Fibroblast of the conjunctiva (primary cell): ENCODE data around the gene CCDC137.
A peak's percentile ranks its signal among the peaks of the same experiment; 100 is the strongest.

Source experiments
- DNase-seq: peaks from one replicate; pipeline ENCODE4 v3.0.0-alpha.2; 2010; ENCODE audit warnings: low read depth

Gene CCDC137

GRCh38 chr17:81682565-81683207 is 16.1 kb downstream of the CCDC137 start:
- no peak for DNase-seq

DNA sequence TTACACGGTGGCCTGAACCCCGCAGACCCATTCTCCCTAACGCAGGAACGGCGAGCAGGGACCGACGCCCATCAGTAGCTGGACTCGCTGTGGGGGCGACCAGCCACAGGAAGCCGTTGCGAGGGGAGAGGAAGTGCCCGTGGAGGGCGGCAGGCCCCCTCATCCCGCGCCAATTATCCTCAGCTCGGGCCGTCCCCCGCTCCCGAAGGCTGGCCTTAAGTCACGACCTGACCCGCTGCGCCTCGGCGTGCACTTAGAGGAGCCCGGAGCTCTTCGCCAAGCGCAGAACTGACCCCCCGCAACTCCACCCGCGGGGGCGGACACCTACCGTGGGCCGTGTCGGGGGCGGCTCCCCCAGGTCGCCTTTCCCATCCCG is 16.7 kb downstream of the CCDC137 start:
- DNase-seq: no peak

DNA sequence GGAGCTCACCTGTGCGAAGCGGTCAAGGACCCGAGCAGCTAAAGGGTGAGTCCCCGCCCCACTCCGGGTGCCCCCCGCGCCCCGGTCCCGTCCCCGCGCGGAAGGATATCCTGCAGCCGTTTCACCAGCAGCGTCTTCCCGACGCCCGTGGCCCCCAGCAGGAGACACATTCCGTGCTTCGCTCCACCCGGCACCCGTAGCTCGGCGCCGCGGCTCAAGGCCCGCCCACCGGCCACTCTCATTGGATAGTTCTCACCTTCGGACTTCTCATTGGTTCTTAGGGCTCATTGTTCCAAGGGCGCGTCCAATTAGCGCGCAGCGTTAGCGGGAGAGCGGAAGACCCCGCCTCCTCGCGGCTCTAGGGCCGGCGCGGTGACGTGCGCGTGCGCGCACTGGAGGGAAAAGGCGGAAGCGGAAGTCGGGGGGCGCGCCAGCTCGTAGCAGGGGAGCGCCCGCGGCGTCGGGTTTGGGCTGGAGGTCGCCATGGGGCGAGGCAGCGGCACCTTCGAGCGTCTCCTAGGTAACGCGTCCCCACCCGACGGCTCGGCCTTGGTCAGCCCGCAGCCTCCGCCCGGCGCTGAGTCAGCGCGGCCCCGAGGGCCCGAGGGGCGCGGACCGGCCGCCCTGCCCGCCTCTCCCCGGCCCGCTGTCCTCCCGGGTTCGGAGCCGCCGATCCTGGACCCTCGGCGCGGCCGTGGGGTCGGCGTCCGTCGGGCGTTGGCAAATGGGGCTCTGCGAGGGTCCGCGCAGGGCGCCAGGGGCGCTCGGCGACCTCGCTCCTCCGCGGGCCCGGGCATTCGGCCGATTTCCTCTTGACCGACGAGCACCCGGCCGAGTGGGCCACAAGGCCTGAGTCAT is 17.3 kb downstream of the CCDC137 start, which contains the start of the genes ARL16 and HGS:
Gene ARL16, minus strand, starts transcription at position 214 of the 858 bp plus-strand sequence. Its CDS starts 44 bp downstream, at position 170.
Gene HGS, plus strand, starts transcription at position 428 of the 858 bp plus-strand sequence. Its CDS starts 56 bp downstream, at position 484.
- peak; percentile 97 for DNase-seq

DNA sequence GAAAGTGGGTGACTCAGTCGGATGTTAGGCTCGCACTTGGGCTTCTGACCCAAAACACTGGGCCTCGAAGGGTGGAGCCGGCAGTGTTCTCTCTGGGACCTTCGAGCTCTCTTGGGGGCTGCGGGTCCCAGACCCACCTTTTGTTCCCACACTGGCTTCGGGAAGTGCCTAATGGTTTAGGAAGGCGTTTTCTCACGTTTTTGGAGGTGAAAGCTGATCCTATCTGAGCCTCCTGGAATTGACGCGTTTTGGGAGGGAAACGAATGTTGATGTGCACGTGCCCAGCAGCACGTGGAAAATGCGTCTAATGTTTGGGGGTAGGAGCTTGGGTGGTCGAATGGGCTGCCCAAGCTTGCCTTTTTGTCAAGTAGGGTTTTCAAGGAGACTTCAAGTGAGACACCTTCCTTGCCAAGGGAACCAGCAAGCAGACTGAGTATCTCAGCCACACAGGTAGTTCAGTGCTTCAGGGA is 17.9 kb downstream of the CCDC137 start:
- DNase-seq: peak; percentile 56

DNA sequence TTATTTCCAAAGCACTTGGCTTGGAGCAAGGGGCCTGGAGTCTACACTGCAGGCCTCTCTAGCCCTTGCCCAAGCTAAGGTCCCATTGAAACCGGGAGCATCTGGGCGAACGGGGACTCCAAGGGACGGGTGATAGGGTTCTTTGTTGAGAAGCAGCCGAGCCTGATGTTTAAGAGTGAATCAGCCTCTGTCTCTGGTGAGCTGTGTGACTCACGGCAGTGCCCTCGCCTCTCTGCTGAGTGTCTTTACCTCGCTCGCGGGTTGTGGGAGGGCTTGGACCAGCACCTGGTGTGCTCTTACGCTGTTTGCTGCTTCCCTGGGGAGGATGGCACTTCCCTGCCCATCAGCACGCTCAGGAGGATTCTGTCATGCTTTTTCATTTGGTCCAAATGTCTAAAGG is 18.6 kb downstream of the CCDC137 start:
- no peak for DNase-seq

- no peak for DNase-seq
Observed at GRCh38 chr17:81686614-81687013, 20.1 kb downstream of the CCDC137 start.

- no peak for DNase-seq
Observed at GRCh38 chr17:81687770-81688541, 21.4 kb downstream of the CCDC137 start.

DNA sequence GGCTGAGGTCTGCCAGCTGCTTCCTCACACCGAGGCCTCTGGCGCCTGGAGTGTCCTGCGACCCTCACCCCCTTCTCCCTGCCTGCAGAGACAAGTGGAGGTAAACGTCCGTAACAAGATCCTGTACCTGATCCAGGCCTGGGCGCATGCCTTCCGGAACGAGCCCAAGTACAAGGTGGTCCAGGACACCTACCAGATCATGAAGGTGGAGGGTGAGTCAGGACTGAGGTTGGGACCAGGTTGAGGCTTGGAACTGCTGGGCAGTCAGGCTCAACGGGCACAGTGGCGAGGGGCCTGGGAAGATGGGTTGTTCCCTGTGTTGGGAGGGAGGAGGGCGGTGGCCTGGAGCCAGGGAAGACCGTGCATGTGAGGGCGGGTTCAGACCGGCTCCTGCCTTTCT is 22.1 kb downstream of the CCDC137 start:
- DNase-seq: no peak

DNA sequence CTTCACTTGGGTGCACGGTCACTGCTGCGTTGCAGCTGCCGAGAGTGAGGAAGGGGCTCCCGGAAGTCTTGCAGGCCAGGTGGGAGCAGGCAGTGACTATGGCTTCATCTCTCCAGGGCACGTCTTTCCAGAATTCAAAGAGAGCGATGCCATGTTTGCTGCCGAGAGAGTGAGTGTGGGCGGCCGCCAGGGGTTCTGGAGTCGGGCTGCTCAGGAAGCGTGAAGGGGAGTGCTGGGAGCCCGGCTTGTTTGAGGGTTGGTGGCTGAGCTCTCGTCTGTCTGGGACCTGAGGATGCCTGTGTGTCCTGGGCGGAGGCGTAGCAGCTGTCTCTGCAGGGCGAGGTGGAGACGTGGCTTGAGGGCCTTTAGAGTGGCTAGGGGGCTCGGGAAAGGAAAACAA is 23.5 kb downstream of the CCDC137 start:
- no peak for DNase-seq

DNA sequence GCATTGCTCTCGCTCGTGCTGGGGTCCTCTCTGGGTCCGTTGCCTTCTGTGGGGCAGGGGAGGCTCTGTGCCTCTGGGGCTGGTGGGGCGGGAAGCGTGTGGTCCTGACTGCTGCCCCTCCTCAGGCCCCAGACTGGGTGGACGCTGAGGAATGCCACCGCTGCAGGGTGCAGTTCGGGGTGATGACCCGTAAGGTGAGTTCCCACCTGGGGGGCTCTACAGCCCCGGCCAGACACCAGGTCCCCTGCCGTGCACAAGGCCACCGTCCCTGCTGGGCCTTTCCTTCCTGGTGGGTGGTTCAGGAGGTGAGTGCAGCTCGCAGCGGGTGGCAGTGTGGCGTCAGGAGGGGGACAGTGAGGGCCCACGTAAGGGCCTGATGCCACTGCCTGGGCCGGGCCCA is 24.0 kb downstream of the CCDC137 start:
- no peak for DNase-seq

DNA sequence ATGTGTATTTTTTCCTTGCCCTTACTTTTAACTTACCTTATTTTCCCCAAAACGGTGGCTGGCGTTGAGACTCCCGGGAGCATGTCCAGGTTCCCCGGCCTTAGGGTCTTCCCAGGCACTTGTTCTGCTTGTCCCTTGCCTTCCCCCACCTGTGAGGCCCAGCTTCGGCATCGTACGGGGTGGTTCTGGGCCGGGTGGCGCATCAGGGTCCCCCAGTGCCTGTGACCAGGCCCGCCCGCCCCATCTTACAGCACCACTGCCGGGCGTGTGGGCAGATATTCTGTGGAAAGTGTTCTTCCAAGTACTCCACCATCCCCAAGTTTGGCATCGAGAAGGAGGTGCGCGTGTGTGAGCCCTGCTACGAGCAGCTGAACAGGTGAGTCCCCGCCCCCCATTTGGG is 24.7 kb downstream of the CCDC137 start:
- DNase-seq: no peak

DNA sequence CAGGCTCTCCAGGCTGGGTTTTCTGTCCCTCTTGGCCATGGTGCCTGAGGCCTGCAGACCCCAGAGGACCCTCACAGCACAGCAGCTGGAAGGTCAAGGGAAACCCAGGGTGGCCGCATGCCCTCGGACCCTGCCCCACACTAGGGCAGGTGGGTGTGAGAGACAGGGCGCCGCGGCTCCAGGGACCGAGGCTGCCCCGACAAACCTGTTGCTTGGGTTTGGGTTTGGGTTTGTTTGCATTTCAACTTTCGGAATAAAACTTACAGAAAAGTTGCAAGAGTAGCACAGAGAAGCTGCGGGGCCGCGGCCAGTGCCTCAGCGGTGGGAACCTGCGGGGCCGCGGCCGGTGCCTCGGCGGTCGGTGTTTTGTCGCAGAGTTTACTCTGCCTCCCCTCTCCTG is 25.1 kb downstream of the CCDC137 start:
- DNase-seq: no peak

DNA sequence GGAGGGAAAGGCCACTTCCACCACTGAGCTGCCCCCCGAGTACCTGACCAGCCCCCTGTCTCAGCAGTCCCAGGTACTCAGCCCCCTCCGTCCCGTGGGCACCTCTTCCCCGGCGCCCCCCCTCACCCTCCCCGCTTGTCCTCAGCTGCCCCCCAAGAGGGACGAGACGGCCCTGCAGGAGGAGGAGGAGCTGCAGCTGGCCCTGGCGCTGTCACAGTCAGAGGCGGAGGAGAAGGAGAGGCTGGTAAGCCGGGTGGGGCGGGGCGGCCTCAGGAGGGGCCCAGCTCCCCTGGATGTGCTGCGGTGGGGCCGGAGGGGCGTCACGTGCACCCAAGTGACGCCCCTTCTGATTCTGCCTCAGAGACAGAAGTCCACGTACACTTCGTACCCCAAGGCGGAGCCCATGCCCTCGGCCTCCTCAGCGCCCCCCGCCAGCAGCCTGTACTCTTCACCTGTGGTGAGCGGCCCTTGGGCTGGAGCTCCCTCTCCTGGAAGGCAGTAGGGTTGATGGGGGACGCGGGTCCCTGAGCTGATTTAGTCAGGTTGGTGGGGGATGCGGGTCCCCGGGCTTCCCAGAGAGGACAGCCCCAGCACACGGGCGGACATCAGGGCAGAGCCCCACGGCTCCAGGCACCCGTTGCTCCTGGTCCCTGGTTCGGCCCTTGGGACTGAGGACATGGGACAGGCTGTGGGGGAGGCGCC is 27.1 kb downstream of the CCDC137 start:
- DNase-seq: no peak

DNA sequence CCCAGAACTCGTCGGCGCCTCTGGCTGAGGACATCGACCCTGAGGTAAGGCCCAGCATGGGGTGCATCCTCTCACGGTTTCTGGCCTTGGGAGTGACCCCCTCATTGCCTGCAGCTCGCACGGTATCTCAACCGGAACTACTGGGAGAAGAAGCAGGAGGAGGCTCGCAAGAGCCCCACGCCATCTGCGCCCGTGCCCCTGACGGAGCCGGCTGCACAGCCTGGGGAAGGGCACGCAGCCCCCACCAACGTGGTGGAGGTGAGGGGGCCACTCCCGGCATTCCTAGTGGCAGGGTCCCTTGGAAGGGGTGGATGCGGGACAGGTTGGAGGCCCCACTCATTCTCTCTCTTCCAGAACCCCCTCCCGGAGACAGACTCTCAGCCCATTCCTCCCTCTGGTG is 28.3 kb downstream of the CCDC137 start:
- DNase-seq: no peak

GRCh38 chr17:81695211-81695610 is 28.7 kb downstream of the CCDC137 start:
- no peak for DNase-seq

DNA sequence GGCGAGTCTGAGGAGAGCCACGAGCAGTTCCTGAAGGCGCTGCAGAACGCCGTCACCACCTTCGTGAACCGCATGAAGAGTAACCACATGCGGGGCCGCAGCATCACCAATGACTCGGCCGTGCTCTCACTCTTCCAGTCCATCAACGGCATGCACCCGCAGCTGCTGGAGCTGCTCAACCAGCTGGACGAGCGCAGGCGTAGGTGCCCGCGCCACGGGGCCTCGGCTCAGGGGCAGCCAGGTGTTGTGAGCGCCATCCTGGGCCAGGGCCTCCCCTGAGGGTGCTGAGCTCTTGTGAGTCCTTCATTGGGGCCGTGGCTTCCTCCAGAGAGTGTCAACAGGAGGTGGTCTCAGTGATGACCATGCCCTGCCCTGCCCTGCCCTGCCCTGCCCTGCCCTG is 29.3 kb downstream of the CCDC137 start:
- DNase-seq: no peak

DNA sequence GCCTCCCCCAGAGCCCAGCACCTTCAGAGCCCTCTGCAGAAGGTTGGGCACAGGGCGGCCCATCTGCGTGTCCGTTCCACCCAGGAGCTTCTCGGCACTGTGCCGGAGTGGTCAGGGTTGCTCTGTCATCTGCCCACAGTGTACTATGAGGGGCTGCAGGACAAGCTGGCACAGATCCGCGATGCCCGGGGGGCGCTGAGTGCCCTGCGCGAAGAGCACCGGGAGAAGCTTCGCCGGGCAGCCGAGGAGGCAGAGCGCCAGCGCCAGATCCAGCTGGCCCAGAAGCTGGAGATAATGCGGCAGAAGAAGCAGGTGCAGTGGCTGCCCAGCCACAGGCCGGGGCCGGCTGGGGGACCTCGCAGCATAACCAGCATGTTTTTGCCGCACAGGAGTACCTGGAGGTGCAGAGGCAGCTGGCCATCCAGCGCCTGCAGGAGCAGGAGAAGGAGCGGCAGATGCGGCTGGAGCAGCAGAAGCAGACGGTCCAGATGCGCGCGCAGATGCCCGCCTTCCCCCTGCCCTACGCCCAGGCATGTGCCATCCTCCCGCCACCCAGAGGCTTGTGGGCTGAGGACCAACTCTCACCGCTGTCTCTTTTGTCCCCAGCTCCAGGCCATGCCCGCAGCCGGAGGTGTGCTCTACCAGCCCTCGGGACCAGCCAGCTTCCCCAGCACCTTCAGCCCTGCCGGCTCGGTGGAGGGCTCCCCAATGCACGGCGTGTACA is 29.8 kb downstream of the CCDC137 start:
- no peak for DNase-seq

DNA sequence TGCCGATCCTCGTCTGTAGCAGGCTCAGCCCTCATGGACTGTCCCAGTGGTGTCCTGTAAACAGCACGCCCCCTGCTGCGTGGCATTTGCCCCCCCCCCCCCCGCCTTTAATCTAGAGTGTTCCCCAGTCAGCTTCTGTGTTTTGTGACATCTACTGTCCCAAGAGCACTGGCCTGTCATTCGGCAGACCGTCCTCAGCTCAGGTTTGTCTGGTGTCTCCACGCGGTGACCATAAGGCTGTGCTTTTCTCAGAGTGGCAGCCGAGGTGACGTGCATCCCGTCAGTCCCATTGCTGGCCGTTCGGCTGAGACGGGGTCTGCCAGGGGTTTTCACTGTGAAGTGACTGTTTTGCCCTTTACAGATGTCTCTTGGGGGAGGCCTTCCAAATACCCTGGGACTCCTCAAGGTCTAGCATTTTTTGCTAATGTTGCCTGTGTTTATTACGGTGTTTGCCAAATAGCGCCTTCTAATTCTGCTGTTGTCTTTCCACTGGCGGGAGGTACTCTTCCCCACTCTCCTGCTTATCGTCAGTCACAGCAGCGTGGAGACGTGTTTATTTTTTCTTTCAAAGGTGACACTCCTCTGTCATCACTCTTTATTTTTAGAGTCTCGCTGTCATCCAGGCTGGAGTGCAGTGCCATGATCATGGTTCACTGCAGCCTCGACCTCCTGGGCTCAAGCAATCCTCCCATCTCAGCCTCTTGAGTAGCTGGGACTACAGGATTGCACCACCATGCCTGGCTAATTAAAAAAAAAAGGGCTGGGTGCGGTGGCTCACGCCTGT is 30.9 kb downstream of the CCDC137 start:
- DNase-seq: no peak

DNA sequence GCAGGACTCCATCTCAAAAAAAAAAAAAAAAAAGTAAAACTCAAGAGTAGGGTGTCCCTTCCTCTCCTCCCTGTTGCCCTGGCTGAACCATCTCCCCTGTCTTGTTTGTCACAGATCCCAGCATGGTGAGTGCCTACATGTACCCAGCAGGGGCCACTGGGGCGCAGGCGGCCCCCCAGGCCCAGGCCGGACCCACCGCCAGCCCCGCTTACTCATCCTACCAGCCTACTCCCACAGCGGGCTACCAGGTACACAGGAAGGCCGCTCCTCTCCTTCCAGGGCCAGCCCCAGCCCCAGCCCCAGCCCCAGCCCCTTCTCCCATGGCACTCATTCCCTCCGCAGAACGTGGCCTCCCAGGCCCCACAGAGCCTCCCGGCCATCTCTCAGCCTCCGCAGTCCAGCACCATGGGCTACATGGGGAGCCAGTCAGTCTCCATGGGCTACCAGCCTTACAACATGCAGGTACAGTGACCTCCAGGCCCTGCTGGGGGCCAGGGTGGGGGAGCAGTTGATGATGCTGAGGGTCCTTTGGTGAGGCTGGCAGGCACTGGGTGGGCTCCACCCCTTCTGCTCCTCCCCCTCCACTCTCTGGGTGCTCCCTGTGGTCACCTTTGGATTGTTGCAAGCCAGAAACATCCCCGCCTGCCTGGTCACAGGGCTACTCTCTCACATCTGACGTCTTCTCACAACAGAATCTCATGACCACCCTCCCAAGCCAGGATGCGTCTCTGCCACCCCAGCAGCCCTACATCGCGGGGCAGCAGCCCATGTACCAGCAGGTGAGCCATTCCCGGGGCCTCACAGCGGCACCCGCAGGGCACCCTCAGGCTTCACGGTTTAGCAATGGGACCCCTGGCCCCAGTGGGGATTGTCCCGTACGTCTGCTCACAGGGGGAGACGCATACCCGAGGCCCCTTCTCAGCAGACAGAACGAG is 34.1 kb downstream of the CCDC137 start:
- DNase-seq: no peak
